OCI-LY1 (cell line): Measurements from ENCODE around the gene UPB1.

Experiments used
- H2AFZ ChIP-seq: fragments of 200-600 bp; sonication (generic), shearing (Covaris generic); 2 replicates; pipeline ENCODE4 v1.6.0; 2014; ENCODE audit warnings: antibody characterized with exemption, mild to moderate bottlenecking, low read length
- H3F3A ChIP-seq: fragments of 200-600 bp; sonication (generic), shearing (Covaris generic); 2 replicates; pipeline ENCODE4 v1.6.0; 2014; ENCODE audit warnings: mild to moderate bottlenecking, antibody characterized with exemption, low read length, moderate library complexity; ENCODE audit not compliant: insufficient read depth
- H3K27ac ChIP-seq: fragments of 200-600 bp; sonication (generic); 2 replicates; pipeline ENCODE4 v1.5.1; 2014; ENCODE audit warnings: low read length, mixed run types, mild to moderate bottlenecking, low read depth; ENCODE audit not compliant: poor library complexity, severe bottlenecking
- H3K27me3 ChIP-seq: fragments of 200-600 bp; sonication (generic); 2 replicates; pipeline ENCODE4 v1.6.0; 2014; ENCODE audit warnings: antibody characterized with exemption, mild to moderate bottlenecking, low read length, moderate library complexity; ENCODE audit not compliant: insufficient read depth
- H3K36me3 ChIP-seq: fragments of 200-600 bp; sonication (generic); 2 replicates; pipeline ENCODE4 v1.6.1; 2014; ENCODE audit warnings: mild to moderate bottlenecking, antibody characterized with exemption, low read length, moderate library complexity, mixed read lengths; ENCODE audit not compliant: insufficient read depth
- H3K4me1 ChIP-seq: fragments of 200-600 bp; sonication (generic); 2 replicates; pipeline ENCODE4 v1.5.1; 2014; ENCODE audit warnings: mild to moderate bottlenecking, low read length, moderate library complexity; ENCODE audit not compliant: insufficient read depth, severe bottlenecking
- H3K4me2 ChIP-seq: fragments of 200-600 bp; sonication (generic), shearing (Covaris generic); 2 replicates; pipeline ENCODE4 v1.6.1; 2014; ENCODE audit warnings: low read length
- H3K4me3 ChIP-seq: fragments of 200-600 bp; sonication (generic); 2 replicates; pipeline ENCODE4 v1.5.1; 2014; ENCODE audit warnings: low read length, low read depth, mild to moderate bottlenecking, mixed read lengths; ENCODE audit not compliant: poor library complexity, severe bottlenecking
- H3K79me2 ChIP-seq: fragments of 200-600 bp; shearing (Covaris generic); 2 replicates; pipeline ENCODE4 v1.6.1; 2016; ENCODE audit warnings: mixed run types, low read length, mixed read lengths; ENCODE audit not compliant: insufficient read depth
- H3K9ac ChIP-seq: fragments of 200-600 bp; sonication (generic), shearing (Covaris generic); 2 replicates; pipeline ENCODE4 v1.6.1; 2014; ENCODE audit warnings: mild to moderate bottlenecking, low read length, mixed read lengths
- H3K9me2 ChIP-seq: fragments of 200-600 bp; sonication (generic), shearing (Covaris generic); 2 replicates; pipeline ENCODE4 v1.6.1; 2014; ENCODE audit warnings: low read depth, mild to moderate bottlenecking, low read length, mixed read lengths
- H3K9me3 ChIP-seq: fragments of 200-600 bp; shearing (Covaris generic); 2 replicates; pipeline ENCODE4 v1.6.1; 2014; ENCODE audit warnings: low read length, mixed read lengths
- H4K20me1 ChIP-seq: fragments of 200-600 bp; sonication (generic), shearing (Covaris generic); 2 replicates; pipeline ENCODE4 v1.6.0; 2016; ENCODE audit warnings: mild to moderate bottlenecking, low read length; ENCODE audit not compliant: insufficient read depth
- EZH2 ChIP-seq: fragments of 200-600 bp; sonication (generic), shearing (Covaris generic); IDR thresholded peaks from 2 replicates; pipeline ENCODE4 v1.8.0; 2017; ENCODE audit warnings: borderline replicate concordance, mixed run types, mild to moderate bottlenecking, antibody characterized with exemption, low read length, moderate library complexity, mixed read lengths
- TF ChIP-seq, protein P1 (sequence below): fragments of 200-600 bp; sonication (generic), shearing (Covaris generic); IDR thresholded peaks from 2 replicates; pipeline ENCODE4 v1.5.1; 2017; ENCODE audit warnings: mild to moderate bottlenecking, antibody characterized with exemption, low read length, moderate library complexity, mixed read lengths

The UPB1 gene

DNA sequence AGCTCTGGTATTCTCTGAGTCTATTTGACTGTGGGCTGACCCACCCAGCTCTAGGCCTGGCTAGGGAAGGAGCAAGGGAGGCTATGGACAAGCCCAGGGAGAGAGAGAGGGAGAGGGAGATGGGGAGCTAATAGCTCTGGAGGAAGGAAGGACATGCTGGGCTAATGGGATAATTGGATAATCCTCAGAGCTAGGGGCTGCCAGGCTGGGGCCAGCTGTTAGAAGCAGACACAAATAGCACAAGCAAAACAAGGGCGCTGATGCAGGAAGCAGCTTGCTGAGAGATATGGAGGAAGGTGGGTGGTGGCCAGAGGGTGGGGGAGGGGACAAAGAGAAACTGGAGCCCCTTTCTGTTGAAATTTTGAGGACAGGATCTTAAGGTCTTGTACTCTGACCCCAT is 44.5 kb upstream of the UPB1 start:
- Histone ChIP-seq H3K4me2 (no peak overlapping the region), H3K4me3 (no peak overlapping the region), H3K27me3 (no peaks in the 10 kb centered on the region), H3K4me1 (peaks cover 8% of the 10 kb centered on the region), H2AFZ (no peak overlapping the region), H3K79me2 (no peaks in the 10 kb centered on the region), H3K9ac (no peak overlapping the region), H3K9me3 (no peaks in the 10 kb centered on the region), H3K9me2 (no peaks in the 10 kb centered on the region), H3F3A (no peaks in the 10 kb centered on the region), H4K20me1 (no peaks in the 10 kb centered on the region), H3K36me3 (no peaks in the 10 kb centered on the region), H3K27ac (no peak overlapping the region)
- no peak for TF ChIP-seq EZH2
- TF ChIP-seq, protein P1, sequence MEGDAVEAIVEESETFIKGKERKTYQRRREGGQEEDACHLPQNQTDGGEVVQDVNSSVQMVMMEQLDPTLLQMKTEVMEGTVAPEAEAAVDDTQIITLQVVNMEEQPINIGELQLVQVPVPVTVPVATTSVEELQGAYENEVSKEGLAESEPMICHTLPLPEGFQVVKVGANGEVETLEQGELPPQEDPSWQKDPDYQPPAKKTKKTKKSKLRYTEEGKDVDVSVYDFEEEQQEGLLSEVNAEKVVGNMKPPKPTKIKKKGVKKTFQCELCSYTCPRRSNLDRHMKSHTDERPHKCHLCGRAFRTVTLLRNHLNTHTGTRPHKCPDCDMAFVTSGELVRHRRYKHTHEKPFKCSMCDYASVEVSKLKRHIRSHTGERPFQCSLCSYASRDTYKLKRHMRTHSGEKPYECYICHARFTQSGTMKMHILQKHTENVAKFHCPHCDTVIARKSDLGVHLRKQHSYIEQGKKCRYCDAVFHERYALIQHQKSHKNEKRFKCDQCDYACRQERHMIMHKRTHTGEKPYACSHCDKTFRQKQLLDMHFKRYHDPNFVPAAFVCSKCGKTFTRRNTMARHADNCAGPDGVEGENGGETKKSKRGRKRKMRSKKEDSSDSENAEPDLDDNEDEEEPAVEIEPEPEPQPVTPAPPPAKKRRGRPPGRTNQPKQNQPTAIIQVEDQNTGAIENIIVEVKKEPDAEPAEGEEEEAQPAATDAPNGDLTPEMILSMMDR, result no peak

DNA sequence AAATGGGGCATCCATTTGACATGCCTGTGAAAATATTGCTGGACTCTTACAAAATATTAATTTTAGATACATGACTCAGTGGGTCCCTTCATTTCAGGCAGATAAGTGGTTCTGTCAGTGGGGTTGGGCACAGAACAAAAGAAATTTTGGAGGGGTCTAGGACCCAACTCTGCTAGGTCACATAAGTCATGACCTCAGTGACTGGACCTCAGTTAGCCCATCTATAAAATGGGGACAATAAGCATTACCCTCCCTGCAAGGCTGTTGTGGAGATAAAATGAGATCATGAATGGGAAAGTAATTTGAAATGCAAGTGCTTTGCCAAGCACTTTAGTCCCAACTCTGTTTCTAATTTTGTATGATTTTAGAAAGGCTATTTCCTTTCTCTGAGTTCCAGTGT is 44.0 kb upstream of the UPB1 start:
- no peak overlapping the region for H3K27ac ChIP-seq

DNA sequence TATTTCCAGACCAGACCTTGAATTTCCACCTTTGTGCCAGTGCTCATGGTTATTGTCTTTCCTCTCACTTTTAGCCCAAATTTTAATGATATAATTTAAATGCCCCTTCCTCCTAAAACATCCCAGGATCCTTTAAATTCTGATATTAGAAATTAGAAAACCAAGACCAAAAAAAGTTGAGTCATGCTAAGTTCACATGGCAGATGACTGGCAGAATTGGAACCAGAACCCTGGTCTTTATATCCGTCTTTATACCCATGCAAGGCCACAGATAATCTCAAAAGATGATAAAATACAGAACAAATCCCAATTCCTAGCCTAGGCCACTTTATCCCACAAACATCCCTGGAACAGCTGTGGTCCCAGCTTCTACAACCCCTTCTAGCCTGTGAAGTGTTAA is 41.3 kb upstream of the UPB1 start:
- no peaks in the 10 kb centered on the region for H3K27me3 ChIP-seq
- TF ChIP-seq, protein P1, result no peak
- TF ChIP-seq EZH2, result no peak

More for the DNA sequence above, 44.0 kb upstream of the UPB1 start:
- H3K4me3 ChIP-seq, result no peak overlapping the region
- peaks cover 13% of the 10 kb centered on the region for H3K4me1 ChIP-seq
- H3K79me2 ChIP-seq, result no peaks in the 10 kb centered on the region
- H3F3A ChIP-seq, result no peaks in the 10 kb centered on the region
- no peak overlapping the region for H2AFZ ChIP-seq
- H3K4me2 ChIP-seq, result no peak overlapping the region
- no peaks in the 10 kb centered on the region for H3K9me2 ChIP-seq
- no peaks in the 10 kb centered on the region for H4K20me1 ChIP-seq
- no peaks in the 10 kb centered on the region for H3K27me3 ChIP-seq
- H3K9me3 ChIP-seq, result no peaks in the 10 kb centered on the region
- H3K36me3 ChIP-seq, result no peaks in the 10 kb centered on the region
- H3K9ac ChIP-seq, result no peak overlapping the region
- TF ChIP-seq, protein P1, result no peak
- no peak for TF ChIP-seq EZH2

More for the DNA sequence above, 41.3 kb upstream of the UPB1 start:
- Histone ChIP-seq H3K9me3 (no peaks in the 10 kb centered on the region), H3K9me2 (no peaks in the 10 kb centered on the region), H2AFZ (no peak overlapping the region), H3K4me2 (no peak overlapping the region), H3K4me3 (no peak overlapping the region), H3K36me3 (no peaks in the 10 kb centered on the region), H3K79me2 (no peaks in the 10 kb centered on the region), H4K20me1 (no peaks in the 10 kb centered on the region), H3F3A (no peaks in the 10 kb centered on the region), H3K9ac (no peak overlapping the region), H3K4me1 (peaks cover 13% of the 10 kb centered on the region), H3K27ac (no peak overlapping the region)
